ENCODE measurements around the gene SLC19A1.

DNA sequence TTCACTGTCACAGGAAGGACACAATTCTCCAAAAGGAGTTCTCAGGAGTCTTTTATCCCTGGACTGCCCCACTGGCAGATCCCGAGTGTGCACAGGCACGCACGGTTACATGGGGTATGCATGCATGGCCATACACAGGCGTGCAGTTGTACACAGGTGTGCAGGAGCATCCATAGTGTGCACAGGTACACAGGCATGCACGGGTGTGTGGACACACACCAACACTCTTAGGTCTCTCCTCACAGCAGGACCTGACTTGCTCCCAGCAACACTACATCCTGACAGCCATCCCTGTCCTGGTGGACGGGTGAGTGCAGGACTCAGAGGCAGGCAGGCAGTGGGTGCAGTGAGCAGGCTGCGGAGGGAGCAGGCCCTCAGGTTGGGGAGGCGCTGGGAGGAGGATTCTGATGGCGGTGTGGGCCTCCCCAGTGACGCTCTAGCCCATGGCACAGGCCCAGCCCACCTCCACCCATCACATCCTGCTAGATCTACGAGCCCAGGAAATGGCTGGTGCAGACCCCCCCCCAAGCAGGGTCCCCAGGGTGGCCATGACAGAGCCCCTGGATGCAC lies 28.4 kb downstream of the SLC19A1 start:
- TF ChIP-seq TAF1 (IDR thresholded peaks at IDR 0.05; ENCODE audit: borderline replicate concordance, low read depth, low read length) (no peak), PBX3 (IDR thresholded peaks at IDR 0.05) (no peak), EP300 (IDR thresholded peaks at IDR 0.05; ENCODE audit: borderline replicate concordance in 1 of 2, low read depth in 1 of 2, low read length in 1 of 2) (no peak), RFX5 (IDR thresholded peaks at IDR 0.05; ENCODE audit: low read length) (no peak), FOXJ3 (CRISPR knock-in tag; IDR thresholded peaks at IDR 0.05) (no peak), GABPA (IDR thresholded peaks at IDR 0.05; ENCODE audit: low read depth) (no peak), SMC3 (IDR thresholded peaks at IDR 0.05; ENCODE audit: low read depth, low read length) (no peak), MXI1 (IDR thresholded peaks at IDR 0.05; ENCODE audit: low read depth, low read length) (no peak), MAX (IDR thresholded peaks at IDR 0.05; ENCODE audit: low read depth) (no peak)
- TF ChIP-seq, protein P1, sequence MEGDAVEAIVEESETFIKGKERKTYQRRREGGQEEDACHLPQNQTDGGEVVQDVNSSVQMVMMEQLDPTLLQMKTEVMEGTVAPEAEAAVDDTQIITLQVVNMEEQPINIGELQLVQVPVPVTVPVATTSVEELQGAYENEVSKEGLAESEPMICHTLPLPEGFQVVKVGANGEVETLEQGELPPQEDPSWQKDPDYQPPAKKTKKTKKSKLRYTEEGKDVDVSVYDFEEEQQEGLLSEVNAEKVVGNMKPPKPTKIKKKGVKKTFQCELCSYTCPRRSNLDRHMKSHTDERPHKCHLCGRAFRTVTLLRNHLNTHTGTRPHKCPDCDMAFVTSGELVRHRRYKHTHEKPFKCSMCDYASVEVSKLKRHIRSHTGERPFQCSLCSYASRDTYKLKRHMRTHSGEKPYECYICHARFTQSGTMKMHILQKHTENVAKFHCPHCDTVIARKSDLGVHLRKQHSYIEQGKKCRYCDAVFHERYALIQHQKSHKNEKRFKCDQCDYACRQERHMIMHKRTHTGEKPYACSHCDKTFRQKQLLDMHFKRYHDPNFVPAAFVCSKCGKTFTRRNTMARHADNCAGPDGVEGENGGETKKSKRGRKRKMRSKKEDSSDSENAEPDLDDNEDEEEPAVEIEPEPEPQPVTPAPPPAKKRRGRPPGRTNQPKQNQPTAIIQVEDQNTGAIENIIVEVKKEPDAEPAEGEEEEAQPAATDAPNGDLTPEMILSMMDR (IDR thresholded peaks at IDR 0.05), result no peak
- TF ChIP-seq, protein P2, sequence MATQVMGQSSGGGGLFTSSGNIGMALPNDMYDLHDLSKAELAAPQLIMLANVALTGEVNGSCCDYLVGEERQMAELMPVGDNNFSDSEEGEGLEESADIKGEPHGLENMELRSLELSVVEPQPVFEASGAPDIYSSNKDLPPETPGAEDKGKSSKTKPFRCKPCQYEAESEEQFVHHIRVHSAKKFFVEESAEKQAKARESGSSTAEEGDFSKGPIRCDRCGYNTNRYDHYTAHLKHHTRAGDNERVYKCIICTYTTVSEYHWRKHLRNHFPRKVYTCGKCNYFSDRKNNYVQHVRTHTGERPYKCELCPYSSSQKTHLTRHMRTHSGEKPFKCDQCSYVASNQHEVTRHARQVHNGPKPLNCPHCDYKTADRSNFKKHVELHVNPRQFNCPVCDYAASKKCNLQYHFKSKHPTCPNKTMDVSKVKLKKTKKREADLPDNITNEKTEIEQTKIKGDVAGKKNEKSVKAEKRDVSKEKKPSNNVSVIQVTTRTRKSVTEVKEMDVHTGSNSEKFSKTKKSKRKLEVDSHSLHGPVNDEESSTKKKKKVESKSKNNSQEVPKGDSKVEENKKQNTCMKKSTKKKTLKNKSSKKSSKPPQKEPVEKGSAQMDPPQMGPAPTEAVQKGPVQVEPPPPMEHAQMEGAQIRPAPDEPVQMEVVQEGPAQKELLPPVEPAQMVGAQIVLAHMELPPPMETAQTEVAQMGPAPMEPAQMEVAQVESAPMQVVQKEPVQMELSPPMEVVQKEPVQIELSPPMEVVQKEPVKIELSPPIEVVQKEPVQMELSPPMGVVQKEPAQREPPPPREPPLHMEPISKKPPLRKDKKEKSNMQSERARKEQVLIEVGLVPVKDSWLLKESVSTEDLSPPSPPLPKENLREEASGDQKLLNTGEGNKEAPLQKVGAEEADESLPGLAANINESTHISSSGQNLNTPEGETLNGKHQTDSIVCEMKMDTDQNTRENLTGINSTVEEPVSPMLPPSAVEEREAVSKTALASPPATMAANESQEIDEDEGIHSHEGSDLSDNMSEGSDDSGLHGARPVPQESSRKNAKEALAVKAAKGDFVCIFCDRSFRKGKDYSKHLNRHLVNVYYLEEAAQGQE (IDR thresholded peaks at IDR 0.05; ENCODE audit: low read depth, low read length), result no peak

All from SK-N-SH (cell line).